GM21723 (cell line): ENCODE data around the gene CABP7.

ENCODE experiments used
- ATAC-seq: cut with Tn5 transposase; IDR thresholded peaks from one replicate; pipeline ENCODE4 v1.9.1; 2021; ENCODE audit warnings: mild to moderate bottlenecking, moderate library complexity; ENCODE audit not compliant: unreplicated experiment

The CABP7 gene

GRCh38 chr22:29702000-29702930, 17.5 kb upstream of the CABP7 start:
- ATAC-seq = no peak

GRCh38 chr22:29702931-29703501, 16.8 kb upstream of the CABP7 start:
- no peak for ATAC-seq

- no peak for ATAC-seq
Observed at GRCh38 chr22:29703569-29704195, 16.1 kb upstream of the CABP7 start.

GRCh38 chr22:29704528-29705285, 15.1 kb upstream of the CABP7 start:
- ATAC-seq = no peak

GRCh38 chr22:29705651-29706050, 14.2 kb upstream of the CABP7 start:
- ATAC-seq = no peak

GRCh38 chr22:29706486-29706885, 13.3 kb upstream of the CABP7 start:
- ATAC-seq = no peak

GRCh38 chr22:29707010-29707409, 12.8 kb upstream of the CABP7 start:
- no peak for ATAC-seq

- no peak for ATAC-seq
Observed at GRCh38 chr22:29707471-29707870, 12.3 kb upstream of the CABP7 start.

- no peak for ATAC-seq
Observed at GRCh38 chr22:29710193-29710592, 9.6 kb upstream of the CABP7 start.

- ATAC-seq = no peak
Observed at GRCh38 chr22:29710922-29711593, 8.7 kb upstream of the CABP7 start.

- ATAC-seq = no peak
Observed at GRCh38 chr22:29712119-29712518, 7.7 kb upstream of the CABP7 start.

- ATAC-seq = no peak
Observed at GRCh38 chr22:29713156-29713727, 6.6 kb upstream of the CABP7 start.

- no peak for ATAC-seq
Observed at GRCh38 chr22:29715240-29715639, 4.6 kb upstream of the CABP7 start.

- ATAC-seq = no peak
Observed at GRCh38 chr22:29715705-29716104, 4.1 kb upstream of the CABP7 start.

GRCh38 chr22:29716814-29717545, 2.8 kb upstream of the CABP7 start:
- no peak for ATAC-seq

GRCh38 chr22:29717789-29718188, 2.0 kb upstream of the CABP7 start:
- no peak for ATAC-seq

- no peak for ATAC-seq
Observed at GRCh38 chr22:29718949-29719898, 579 bp upstream of the CABP7 start.

GRCh38 chr22:29720811-29721323, 1.1 kb downstream of the CABP7 start:
- ATAC-seq = no peak
